GM21786 (cell line): Measurements from ENCODE around the gene IGSF9B.

ENCODE experiments used
- ATAC-seq: cut with Tn5 transposase; IDR thresholded peaks from one replicate; pipeline ENCODE4 v1.9.1; 2021; ENCODE audit not compliant: unreplicated experiment

The IGSF9B gene

DNA sequence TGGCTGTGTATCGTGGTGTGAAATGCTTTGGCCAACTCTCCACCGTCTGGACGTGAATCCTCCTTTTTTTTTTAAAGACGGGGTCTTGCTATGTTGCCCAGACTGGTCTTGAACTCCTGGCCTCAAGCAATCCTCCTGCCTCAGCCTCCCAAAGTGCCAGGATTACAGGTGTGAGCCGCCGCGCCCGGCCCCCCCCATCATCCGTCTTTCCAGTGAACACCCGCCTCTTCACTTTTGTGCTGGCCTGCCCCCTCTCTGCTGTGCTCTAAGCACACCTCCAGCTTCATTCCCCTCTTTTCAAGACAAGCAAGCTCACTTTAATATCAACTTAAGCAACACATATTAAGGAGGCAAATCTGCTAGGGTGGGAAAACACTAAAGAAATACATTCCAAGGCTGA, 35.3 kb downstream of the IGSF9B start:
- ATAC-seq = no peak

DNA sequence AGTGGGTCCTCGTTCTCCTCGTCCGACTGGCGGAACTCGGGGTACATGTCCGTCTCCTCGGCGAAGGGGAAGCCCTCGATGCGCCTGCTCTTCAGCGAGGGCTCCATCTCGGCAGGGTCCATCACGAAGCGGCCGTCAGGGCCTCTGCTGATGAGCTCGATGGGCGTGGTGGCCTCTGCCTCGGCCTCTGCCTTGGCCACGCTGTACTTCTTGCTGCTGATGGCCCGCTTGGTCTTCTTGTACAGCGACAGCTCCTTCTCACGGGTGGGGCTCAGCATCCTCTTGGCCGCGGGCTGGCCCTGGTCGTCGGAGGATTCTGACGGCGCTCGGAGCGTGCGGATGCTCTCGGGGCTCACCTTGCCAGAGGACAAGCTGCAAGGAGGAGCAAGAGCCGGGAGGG, 35.7 kb downstream of the IGSF9B start:
- no peak for ATAC-seq

DNA sequence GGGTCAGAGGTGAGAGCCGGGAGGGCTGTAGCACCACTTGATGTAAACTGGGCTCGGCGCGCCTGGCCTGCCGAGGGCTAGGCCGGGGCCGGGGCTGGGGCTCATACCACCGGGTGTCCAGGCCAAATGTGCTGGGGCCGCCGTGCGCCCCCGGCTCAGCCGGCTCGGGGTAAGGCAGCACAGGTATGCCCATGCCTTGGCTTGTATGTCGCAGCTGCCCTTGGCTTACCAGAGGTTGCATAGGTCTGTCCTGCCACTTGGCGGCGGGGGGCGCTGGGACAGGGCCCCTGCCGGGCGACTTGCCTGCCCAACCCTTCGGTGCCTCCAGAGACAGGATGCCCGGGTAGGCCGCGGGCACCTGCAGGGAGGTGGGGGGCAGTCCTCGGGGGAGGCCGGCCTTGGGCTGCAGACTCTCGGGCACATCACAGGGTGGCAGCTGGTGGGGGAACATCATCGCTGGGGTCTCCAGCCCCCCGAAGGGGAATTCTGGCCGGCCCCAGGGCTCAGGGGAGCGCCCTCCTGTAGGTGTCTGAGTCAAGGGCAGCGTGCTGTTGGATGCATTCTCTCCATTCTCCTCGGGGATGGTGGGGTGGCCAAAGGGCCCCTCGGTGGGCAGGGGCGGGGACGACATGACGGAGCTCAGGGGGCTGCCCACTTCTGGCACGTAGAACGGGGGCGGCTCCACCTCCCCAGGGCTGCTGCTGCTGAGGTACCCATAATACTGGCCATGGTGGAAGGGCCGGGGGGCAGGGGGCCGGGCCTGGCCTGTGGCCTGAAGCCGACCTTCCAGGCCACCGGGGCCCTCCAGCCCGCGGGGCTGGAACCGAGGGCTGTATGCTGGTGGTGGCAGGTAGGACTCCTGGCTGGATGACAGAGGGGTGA, 36.4 kb downstream of the IGSF9B start:
- no peak for ATAC-seq

DNA sequence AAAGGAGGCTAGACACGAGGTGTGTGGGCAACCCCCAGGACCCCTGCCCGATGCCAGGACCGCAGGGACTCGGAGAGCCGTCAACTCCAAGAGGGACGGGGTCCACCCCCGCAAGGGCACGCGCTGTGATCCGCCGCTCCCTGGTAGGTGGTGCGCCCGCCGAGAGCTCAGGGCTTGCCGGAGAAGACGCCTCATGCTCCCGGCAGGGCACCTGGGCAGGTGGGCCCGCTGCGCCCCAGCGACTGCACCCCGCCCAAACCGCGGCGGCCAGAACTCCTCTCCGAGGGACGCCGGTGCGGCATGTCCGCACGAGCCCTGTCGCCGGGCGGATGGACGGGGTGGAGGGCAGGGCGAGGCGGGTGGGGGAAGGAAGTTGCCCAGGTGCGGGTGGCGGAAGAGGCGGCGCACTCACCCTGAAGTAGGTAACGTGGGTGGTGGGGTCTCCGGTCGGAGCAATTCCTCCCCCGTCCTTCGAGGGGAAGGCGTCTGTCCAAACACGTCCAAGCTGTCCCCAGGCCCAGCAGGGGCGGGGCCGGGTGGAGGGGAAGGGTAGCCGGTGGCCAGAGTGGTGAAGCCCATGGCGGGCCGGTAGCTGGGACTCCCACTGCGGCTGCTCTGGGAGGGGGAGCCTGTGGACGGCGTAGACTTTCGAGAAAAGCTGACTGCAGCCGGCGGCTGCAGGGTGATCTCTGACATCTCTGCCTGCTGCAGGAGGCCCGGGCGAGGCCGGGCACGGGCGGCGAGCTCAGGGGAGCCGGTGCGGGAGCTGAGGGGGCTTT, 37.2 kb downstream of the IGSF9B start:
- ATAC-seq = no peak

DNA sequence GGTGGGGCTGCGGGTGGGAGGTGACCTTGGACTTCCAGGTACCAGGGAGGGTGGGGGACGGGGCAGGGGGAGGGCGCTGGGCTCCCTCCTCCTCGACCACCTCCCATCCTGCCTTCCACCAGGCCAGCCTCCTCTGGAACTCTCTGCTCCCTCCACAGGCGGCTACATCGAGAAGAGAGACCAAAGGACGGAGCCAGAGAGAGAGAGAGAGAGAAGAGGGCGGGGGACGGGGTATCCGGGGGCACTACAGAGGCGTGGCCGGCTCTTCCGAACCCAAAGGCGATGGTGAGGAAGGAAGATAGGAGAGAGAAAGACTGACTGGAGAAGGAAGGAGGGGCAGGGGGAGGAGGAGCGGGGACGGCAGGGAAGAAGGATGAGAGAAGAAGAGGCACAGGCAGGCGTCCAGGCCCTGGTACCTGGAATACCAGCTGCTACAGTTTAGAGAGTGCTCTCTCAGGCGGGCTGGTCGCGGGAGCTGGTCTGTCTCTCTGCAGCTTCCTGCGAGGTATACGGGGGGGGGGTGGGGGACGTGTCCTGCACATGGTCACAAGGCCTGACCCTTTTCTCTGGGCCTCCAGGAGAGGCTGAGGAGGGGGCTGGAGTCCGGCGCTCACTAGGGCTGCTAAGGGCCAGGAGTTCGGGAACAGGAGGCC, 38.0 kb downstream of the IGSF9B start:
- no peak for ATAC-seq

DNA sequence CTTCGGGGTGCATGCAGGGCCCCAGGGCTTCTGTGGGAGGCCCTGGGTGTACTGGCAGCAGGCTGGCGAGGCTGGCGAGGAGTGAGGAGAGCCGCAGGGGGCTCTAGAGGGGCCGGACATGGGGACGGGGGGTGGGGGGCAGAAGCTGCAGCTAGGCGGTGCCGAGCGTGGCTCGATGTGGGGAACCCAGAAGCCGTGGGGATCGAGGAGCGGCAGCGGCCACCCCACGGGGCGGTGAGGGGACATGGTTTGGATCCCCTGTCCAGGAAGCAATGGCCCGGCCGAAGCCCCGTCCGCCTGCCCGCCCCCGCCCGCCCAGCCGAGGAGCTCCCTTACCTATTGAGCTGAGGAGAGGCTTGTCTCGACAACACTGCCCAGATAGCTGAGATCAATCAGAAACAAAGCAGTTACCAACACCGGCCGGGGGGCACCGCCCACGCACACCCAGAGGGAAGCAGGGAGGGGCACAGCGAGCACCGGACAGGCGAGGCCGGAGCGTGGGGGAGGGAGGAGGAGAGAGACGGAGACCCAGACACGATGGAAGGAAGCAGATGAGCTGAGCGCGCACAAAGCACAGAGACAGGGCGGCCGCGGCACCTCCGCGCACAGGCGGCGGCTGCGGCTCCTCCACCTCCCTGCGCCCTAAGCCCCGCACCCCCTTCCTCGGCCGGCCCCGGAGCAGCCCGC, 38.7 kb downstream of the IGSF9B start:
- ATAC-seq = no peak

DNA sequence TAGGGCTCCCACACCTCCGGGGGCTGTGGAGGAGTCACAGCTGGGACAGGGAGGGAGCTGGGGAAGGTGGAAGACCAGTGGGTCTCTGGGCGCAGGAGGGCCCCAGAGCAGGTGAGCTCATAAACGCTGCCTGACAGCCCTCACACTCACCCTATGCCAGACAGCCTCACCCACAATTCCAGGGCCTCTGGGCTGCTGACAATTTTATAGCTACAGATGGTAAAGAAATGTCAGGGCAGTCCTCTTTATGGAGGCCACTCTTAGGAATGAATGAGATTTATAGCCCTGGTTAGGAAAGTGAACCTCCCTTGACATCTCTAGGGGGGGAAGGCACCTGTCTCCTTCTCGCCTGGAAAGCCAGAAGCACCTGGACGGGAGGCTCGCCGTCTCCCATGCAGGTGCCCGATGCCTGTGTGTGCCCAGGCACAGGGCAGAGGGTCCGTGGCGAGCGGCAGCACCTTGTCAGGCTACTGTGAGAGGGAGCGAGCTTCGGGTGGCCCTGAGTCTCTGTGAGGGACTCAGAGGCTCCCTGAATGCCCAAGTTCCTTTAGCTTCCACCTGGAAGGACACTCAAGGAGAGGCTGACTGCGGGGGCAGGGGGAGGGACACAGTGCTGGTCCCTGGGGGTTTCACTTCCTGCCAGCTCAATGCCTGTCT, 39.9 kb downstream of the IGSF9B start:
- ATAC-seq = no peak

DNA sequence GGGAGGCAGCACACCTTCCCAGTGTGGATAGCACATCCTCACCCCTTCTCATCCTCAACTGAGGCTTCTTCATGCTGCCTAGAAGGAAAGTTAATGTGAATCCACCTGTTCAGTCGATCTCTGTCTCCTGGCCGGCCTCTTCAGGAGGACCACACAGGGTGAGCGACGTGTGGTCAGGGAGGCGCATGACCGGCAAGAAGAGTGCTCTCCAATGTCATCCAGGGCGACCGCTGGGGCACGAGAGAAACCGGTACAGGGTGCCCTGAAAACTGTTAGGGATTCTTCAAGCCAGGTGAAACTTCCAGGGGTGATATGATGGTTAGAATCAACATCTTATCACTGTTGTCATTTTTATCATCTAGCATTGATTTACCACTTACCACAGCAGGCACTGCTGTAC, 43.0 kb downstream of the IGSF9B start:
- no peak for ATAC-seq

DNA sequence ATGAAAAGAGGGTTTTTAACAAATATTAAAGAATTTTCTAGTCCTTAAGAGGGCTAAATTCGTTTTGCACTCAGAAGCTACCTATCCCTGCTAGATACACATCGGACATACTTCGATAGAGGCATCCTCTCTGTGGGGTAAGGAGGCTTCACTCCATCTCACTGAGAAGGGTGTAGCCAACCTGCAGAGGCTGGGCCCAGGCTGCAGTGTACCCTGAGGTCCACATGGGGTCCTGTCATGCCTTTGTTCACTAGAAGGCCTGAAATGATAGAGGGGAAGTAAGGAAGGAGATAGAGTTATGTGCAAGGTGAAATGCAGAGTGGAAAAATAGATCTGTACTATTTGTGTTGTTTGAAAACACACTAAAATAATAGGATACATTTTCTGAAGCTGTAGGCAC, 45.6 kb downstream of the IGSF9B start:
- ATAC-seq = no peak

DNA sequence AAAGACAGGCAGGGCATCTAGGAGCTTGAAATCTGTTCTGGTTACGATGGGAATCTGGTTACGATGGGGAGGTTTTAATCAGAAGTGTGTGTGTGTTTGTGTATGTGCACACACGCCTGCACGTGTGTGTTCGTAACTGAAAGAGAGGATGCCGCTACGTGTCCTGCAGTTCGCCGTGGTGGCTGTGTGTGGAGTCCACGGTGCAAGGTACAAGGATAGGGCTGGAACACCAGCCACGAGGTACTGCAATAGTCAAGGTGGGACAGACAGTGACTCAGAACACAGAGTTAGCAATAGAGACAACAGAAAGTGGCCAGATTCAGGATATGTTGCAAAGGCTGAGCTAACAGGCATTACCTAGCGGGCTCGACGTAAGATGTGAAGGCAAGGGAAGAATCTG, 46.7 kb downstream of the IGSF9B start:
- no peak for ATAC-seq

DNA sequence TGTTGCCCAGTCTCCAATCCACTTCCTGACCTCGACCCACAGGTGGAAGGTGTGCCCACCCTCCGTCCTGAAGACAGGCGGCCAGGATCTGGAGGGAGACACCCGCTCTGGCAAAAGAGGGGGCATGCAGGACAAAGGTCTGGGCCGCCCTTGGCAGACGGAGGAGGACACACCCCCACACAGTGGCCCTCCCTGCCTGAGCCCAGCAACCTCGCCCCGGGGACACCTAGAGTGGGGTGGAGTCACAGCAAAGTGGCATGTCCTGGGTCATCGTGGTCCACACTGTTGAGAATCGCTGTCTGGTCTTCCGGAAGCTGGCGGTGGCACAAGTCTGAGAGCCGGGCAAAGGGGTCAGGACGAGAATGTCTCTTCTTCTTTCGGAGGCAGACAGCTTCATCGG, 47.9 kb downstream of the IGSF9B start:
- ATAC-seq = no peak

DNA sequence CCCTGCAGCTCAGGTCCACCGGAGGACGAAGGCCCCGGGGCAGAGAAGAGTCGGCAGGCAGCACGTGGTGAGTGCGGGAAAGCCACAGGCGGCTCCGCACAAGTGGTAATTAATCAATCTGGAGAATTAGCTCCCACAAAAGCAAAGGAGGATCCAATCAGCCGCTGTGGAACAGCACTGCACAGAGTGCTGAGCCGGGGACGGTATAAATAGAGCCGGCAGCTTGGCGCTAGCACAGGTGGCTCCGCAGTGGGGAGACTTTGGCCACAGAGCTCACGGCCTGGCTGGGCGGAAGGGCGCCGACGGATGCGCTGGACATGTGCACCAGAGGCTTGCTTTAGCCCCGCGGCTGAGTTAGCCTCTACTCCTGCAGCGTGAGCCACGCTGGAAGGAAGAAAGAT, 48.9 kb downstream of the IGSF9B start:
- ATAC-seq = no peak

DNA sequence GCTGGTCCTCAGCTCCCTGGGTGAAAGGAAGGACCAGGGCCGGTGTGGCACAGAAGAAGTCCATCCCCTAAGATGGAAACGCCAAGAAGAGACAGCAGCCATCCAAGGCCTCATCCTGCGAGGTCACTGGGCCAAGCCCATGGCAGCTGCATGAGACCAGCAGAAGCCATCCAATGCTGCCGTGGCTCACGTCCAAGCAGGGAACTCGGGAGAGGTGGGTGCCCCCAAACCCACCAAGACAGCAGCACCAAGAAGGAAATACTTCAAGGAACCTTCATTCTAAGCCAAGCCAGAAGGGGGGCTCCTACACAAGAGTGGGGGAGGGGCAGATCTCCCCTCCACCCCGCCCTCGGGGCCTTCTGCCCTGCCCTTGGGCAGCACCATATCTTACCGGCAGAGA, 49.6 kb downstream of the IGSF9B start:
- ATAC-seq = no peak

DNA sequence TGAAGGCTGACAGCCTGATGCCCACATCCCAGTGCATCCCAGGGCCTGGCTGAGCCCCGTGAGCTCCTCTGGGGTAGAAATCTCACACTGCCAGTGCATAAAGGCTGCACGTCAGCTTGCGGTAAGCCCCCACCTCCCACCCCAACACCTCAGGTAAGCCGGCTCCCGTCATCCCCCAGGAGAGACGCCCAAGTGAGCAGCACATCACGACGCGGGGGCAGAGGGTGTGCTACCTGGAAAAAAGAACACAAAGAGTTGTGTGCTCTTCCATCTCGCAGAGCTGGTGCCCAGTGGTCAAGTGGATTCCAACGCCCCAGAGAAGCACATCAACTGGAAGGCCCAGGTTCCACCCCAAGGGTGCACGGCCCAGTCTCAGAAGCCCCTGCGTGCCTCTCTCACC, 50.0 kb downstream of the IGSF9B start:
- ATAC-seq = no peak

DNA sequence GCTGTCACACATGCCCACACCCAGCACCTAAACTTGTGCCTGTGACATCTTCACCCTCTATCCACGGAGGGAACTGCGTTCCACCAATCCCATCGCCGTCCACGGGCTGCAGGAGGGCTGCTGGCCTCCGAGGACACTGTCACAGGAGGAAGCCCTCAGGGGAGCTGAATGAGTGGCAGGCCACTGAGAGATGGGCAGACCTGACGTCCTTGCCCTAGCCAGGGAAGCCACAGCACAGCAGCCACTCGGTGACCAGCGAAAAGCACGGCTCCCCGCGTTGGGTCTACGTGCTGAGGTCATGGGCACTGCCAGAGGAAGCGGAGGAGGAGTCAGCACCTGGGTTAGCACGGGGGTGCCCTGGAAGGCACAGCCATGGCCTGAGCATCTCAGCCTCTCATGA, 50.5 kb downstream of the IGSF9B start:
- ATAC-seq = no peak

DNA sequence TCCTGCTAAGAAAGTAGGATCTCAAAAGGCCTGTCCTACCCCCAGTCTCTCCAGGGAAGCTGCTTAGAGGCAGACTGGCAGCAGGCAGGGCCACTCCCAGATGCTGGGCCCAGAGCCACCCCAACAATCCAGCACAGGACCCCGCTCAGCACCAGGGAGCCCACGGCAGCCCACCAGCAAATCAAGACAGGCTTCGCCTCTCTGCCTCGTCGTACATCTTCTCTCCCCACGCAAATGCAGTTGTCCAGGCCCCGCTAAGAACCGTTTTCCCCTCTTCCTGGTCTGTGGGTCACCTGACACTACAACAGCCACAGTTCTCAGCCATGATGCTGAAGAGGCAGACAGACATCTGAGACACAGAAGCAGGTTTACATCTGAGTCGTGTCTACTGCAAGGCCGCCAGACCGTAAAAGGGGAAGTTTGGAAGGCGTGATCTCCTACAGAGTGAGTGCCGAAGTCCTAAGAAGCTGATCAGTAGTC, 51.1 kb downstream of the IGSF9B start:
- ATAC-seq = no peak

DNA sequence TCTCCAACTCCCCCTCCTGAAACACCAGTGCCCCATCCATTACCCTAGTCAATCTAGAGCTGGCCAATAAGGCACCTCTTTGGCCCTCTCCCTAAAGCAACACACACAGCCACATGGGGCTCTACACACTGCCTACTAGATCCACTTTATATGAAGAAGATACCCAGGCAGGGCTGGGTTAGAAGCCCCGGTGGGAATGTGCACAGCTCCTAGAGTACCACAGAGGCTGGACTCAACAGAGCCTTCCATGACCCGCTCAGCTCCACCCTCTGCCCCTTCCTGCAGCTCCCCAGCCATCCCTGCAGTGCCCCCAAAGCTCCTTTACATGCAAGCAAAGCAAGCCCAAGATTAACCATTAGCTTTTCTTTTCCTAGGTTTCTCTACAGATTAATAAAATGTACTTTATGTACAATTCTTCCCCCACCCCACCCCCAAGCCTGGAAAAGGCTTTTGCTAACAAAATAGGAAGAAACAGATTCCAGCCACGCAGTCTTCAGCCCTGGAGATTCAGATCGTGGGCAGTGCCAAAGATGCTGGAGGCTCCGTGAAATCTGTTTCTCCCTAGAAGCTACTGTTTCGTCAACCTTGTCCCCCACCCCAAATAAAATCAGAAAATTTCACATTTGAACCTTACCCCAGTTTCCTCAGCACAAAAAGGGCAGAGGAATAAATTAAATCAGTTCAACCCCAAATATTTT, 51.8 kb downstream of the IGSF9B start:
- ATAC-seq = no peak

DNA sequence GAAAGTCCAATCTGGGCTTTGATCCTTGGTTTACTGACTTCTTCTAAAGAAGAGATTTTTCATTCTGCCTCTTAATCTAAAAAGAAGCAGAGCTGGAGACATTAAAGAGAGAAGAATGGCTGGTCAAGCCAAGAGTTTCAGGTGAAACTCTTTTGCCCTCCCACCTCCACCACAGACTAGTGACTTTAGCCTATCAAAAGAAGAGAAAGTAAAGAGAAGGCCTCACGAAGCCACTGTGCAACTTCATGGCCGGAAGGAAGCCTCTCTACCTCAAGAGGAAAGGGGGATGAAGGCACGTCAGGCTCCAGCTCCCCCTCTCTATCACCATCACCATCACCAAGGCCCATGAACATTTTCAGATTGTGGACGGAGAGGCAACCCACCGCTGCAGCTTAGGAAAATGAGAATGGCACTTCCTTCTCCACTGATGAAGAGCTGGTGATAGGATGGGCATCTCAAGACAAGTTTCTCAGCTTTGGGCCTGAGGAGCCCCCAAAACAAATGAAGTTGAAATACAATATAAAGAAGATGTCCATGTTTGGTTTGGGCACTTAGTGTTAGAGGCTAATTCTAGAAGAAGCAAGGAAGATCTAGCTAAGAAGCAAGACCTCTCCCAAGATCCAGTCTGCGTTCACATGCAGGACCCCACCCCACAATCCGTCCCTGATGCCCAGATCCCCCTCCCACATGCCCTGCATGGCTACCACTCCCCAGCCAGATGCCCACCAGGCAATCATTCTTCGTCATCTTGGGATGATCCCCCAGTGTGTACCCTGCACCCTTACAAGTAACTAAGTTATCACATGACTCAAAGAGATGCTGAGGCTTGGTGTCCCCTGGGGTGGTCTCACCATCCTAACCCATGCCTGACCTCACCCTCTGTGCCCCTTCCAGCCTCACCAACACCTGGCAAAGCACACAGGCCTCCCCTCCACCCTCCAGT, 52.6 kb downstream of the IGSF9B start:
- ATAC-seq = no peak

DNA sequence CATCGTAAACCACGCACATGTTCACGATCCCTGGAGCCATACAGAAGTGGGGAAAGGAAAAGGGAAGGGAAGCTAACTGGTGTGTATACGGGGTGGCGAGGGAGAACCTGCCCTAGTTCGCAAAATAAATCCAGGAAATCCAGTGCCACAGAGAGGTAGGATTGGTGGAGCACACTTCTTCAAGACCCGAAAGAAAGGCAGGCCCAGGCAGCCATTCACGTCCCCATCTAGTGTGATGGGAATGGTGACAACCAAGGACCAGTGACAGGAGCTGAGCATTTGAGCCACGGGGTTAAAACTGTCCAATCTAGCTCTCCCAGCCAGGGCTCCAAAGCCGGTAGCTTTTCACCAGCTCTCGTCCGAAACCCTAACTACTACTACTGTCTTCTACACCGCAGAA, 53.7 kb downstream of the IGSF9B start:
- no peak for ATAC-seq
